Measurements from ENCODE around the gene CENPW.

DNA sequence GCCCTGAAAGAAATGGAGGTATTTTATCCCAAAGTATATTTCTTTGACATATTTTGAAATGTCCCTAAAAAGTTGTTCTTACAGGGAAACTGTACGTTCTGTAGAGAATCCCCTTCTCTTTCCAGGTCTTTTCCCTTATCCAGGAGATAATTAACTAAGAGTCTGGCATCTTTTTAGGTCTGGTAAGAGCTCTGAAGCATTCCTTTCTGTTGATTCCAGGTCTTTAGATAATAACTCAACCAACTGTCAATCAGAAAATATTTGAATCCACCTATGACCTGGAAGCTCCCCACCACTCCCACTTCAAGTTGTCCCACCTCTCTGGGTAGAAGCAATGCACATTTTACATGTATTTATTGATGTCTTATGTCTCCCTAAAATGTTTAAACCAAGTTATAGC, 26.0 kb upstream of the CENPW start:
- TF ChIP-seq RAD21 (IDR thresholded peaks at IDR 0.05; ENCODE audit: low read length): no peak
- no peak for TF ChIP-seq RFX5 (IDR thresholded peaks at IDR 0.05; ENCODE audit: low read depth, low read length)
- TF ChIP-seq, protein P1, sequence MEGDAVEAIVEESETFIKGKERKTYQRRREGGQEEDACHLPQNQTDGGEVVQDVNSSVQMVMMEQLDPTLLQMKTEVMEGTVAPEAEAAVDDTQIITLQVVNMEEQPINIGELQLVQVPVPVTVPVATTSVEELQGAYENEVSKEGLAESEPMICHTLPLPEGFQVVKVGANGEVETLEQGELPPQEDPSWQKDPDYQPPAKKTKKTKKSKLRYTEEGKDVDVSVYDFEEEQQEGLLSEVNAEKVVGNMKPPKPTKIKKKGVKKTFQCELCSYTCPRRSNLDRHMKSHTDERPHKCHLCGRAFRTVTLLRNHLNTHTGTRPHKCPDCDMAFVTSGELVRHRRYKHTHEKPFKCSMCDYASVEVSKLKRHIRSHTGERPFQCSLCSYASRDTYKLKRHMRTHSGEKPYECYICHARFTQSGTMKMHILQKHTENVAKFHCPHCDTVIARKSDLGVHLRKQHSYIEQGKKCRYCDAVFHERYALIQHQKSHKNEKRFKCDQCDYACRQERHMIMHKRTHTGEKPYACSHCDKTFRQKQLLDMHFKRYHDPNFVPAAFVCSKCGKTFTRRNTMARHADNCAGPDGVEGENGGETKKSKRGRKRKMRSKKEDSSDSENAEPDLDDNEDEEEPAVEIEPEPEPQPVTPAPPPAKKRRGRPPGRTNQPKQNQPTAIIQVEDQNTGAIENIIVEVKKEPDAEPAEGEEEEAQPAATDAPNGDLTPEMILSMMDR (conservative IDR thresholded peaks at IDR 0.05; ENCODE audit: low read depth, low read length): no peak
- TF ChIP-seq, protein P2, sequence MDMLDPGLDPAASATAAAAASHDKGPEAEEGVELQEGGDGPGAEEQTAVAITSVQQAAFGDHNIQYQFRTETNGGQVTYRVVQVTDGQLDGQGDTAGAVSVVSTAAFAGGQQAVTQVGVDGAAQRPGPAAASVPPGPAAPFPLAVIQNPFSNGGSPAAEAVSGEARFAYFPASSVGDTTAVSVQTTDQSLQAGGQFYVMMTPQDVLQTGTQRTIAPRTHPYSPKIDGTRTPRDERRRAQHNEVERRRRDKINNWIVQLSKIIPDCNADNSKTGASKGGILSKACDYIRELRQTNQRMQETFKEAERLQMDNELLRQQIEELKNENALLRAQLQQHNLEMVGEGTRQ (IDR thresholded peaks at IDR 0.05; ENCODE audit: low read depth, low read length): no peak

Measured in IMR-90 (cell line).